Ureter (tissue), 1 donor: ENCODE measurements around the gene IL1RAPL2. TPM values are rescaled to one million over a fixed set of nuclear protein-coding genes. Genes with fewer than 3 reads are reported as not detected.
"Not testable (repeated sequence)": the region's sequence is repeated elsewhere in the genome, so short reads cannot be mapped to it uniquely, and the experiment has no call there.

Experiments
- DNase-seq: peaks from one replicate; pipeline ENCODE4 v3.0.0-alpha.2; 2020; ENCODE audit warnings: low spot score
- total RNA-seq: library from RNA; stranded (reverse); gene quantifications from one replicate; pipeline ENCODE4 v1.2.4, GENCODE V29; 2023
- donor health status: DM: yes; HTN: yes; CAD: no.

Gene IL1RAPL2
- total RNA-seq, 1 donor from 2014 or later = 8.3 TPM

DNA sequence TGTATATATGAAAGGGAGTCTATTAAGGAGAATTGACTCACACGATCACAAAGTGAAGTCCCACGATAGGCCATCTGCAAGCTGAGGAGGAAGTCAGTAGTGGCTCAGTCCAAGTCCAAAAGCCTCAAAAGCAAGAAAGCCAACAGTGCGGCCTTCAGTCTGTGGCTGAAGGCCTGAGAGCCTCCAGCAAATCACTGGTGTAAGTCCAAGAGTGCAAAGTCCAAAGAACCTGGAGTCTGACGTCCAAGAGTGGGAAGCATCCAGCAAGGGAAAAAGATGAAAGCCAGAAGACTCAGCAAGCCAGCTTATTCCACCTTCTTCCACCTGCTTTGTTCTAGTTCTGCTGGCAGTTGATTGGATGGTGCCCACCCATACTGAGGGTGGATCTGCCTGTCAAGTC, 104.1 kb downstream of the IL1RAPL2 start:
- no peak for DNase-seq

DNA sequence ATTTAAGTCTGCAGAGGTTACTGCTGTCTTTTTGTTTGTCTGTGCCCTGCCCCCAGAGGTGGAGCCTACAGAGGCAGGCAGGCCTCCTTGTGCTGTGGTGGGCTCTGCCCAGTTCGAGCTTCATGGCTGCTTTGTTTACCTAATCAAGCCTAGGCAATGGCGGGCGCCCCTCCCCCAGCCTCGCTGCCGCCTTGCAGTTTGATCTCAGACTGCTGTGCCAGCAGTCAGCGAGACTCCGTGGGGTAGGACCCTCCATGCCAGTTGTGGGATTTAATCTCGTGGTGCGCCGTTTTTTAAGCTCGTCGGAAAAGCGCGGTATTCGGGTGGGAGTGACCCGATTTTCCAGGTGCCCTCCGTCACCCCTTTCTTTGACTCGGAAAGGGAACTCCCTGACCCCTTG, 111.5 kb downstream of the IL1RAPL2 start:
- not testable (repeated sequence) for DNase-seq

- no peak for DNase-seq
These were observed 113.2 kb downstream of the IL1RAPL2 start for GRCh38 chrX:104679175-104679574.

DNA sequence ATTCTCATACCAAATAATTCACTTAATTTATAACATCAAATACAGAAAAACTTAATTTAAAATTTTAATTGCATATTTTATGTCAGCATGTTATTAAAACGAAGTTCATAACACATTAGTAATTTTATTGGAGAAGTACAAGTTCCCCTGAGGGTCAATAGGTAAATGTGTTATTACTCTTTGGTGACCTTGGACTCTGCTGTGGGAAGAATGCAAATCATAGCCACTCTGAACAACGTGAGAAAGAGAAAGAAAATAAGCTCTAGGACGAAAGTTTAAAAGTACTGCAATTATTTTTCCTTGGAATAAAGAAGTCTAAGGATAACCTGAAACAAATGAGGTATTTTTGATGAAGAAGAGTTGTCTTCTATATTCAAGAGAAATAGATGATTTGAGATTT, 115.2 kb downstream of the IL1RAPL2 start:
- no peak for DNase-seq

DNA sequence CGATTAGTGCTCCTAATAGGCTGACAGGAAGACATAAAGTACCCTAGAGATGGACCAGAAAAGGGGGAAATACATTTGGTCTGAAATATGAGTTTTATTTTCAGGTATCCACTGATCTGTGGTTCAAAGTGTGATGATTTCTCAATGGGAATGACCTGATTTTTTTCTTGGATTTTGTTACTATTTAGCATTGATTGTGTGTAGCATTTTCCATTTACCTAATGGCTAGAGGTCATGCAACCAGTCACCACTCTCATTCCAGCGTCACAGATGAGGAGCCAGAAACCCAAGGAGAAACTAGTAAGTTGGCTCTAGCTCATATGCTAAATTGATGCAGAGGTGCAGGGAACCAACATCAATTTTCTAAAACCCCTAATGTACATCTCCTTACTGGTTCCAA, 118.1 kb downstream of the IL1RAPL2 start:
- no peak for DNase-seq

- no peak for DNase-seq
These were observed 129.6 kb downstream of the IL1RAPL2 start for GRCh38 chrX:104695593-104695992.

DNA sequence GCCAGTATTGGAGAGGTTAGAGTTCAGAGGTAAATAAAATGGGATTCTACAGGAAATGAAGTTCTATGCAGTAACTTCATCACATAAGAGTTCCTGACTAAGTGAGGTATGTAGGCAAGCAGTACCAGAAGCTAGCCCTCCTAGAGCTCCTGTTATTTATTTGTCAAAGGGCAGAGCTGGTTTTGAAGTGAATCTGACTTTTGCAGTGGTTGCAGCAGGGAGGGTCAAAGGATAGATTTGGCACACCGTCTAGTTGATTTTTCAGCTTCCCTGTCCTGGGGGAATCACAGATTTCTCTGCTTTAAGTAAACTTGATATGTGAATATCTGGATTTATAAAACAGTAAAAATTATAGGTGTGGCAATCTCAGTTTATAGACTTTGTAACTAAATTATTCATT, 130.7 kb downstream of the IL1RAPL2 start:
- no peak for DNase-seq

DNA sequence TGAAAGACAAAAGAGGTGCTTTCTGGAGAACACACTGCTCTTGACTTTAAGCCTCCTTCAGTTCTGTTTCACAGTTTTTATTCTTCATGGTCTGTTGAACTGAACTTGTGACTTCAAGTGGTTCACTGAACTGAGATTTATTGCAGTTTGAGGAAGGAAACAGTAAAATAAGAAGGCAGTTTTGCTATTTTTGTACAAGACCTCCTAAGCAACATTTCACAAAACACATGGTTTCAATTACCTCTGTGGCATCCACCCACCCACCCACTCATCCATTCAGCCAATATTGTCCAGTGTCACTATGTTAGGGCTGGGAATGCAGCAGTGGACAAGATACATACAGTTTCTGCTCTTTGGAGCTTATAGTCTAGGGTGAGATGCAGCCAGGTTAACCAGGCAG, 131.3 kb downstream of the IL1RAPL2 start:
- DNase-seq = no peak

DNA sequence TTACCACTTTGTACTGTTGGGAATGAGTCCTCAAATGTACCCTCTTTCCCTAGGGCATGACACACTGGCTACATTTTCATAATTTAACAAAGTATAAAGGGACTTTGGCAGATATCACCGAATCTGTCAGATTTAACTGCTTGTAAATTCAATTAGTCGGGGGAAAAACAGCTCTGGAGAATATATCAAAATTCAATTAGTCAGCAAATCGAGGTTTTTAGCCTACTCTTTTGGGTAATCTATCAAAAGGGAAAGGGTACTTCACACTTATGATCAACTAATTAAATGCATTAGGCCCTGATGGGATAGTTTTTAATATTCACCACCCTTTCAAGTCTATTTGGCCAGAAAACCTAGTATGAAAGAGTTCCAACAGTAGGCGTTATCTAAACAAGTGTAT, 141.0 kb downstream of the IL1RAPL2 start:
- no peak for DNase-seq

- no peak for DNase-seq
These were observed 141.6 kb downstream of the IL1RAPL2 start for GRCh38 chrX:104707572-104707971.

- DNase-seq = no peak
These were observed 146.5 kb downstream of the IL1RAPL2 start for GRCh38 chrX:104712515-104712914.

GRCh38 chrX:104721854-104722253, 155.9 kb downstream of the IL1RAPL2 start:
- DNase-seq = no peak

DNA sequence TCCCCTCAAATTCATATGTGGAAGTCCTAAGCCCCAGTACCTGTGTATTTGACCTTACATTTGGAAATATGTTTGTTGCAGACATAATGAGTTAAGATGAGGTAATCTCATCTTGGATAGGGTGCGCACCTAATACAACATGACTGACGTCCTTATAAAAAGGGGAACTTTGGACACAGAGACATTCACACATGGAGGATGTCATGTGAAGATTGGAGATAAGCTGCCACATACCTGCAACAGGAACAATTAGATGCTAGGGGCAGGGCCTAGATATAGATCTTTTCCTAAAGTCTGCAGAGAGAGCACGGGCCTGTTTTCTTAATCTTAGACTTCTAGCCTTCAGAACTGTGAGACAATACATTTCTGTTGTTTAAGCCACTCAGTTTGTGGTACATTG, 162.5 kb downstream of the IL1RAPL2 start:
- no peak for DNase-seq

GRCh38 chrX:104742355-104742754, 176.4 kb downstream of the IL1RAPL2 start:
- no peak for DNase-seq

DNA sequence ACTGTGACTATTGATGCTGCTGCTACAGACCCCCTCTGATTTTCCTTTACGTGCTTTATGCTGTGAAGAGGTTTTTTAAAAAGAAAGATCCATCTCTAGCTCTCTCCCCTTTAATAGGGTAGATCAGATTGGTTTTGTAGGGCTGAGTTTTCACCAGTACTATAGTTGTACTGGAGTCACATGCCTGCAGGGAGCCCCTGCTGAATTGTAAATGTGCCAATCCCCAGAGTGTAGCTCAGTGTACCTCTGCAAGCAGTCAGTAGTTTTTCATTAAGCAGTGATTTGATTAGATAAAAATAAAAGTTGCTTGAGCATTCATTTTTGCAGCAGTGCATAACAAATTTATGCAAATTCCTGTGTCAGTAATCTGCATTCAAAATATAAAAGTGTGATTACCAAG, 179.2 kb downstream of the IL1RAPL2 start:
- DNase-seq = no peak

GRCh38 chrX:104749951-104750610, 184.1 kb downstream of the IL1RAPL2 start:
- DNase-seq = no peak

DNA sequence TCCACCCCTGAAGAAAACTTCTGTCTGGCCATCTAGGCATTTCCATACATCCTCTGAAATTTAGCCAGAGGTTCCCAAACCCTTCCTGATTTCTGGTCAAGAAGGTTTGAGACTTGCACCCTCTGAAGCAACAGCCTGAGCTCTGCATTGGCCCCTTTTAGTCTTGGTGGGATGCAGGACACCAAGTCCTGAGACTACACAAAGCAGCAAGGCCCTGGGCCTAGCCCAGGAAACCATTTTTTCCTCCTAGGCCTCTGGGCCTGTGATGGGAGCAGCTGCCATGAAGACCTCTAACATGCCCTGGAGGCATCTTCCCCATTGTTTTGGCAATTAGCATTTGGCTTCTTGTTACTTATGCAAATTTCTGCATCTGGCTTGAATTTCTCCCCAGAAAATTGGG, 196.6 kb downstream of the IL1RAPL2 start:
- no peak for DNase-seq

DNA sequence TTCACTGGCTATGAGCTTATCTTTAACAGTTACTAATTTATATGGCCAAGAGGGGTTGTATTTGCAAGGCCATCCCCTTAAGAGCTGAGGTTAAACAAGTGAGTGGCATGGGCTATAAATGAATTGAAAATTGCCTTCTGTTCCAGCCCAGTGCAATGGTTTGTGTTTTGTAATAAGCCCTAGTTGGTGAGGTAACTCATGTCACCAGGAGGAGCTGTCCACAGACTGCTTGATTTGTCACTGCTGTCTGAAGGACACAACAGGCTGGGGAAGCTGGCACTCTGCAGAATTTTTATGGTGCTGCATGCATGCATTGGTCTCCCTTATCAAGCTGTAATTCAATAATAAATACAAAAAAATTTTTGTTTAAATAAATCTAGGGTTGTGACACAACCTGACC, 223.8 kb downstream of the IL1RAPL2 start:
- DNase-seq = no peak

DNA sequence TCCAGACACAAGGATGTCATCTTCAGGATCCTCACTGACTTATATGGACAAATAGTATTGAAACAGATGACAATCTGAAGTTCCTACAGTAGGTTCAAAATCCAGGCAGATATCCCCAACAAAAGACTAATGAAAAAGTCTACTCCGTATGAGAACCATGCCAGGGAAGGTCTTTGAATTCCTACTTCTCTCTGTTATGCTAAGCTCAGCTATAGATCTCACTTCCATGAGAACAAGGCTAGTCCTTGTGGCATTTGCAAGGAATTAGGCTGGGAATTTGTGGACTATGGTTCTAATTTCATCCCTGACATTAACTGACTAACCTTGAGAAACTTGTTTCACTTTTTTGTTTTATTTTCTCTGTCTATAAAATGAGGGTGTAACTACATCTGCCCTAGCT, 229.8 kb downstream of the IL1RAPL2 start:
- DNase-seq = no peak

GRCh38 chrX:104803219-104803618, 237.2 kb downstream of the IL1RAPL2 start:
- DNase-seq = no peak

DNA sequence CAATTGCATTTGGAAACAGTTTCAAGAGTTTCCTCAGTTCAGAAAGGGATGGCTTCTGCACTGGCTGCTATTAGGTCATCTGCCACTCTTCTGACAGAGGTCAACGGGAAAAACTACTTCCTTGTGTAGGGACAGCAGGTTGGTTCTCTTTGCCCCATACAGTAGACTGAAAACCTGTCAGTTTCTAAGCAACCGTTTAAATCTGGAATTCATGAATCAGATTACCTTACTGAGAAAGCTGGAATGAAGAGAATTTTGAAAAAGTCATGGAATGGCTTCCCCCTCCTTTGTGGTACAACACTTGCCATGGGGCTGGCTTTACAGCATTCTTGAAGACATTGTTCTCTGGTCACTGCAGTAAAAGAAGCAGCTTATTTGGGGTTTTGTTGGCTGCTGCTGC, 240.3 kb downstream of the IL1RAPL2 start:
- DNase-seq = no peak

- no peak for DNase-seq
These were observed 267.4 kb downstream of the IL1RAPL2 start for GRCh38 chrX:104833401-104833800.

GRCh38 chrX:104842646-104843045, 276.6 kb downstream of the IL1RAPL2 start:
- DNase-seq = no peak

GRCh38 chrX:104852241-104852640, 286.2 kb downstream of the IL1RAPL2 start:
- DNase-seq = no peak
